Panc1 (cell line): ENCODE results near the gene FKBP7.

Experiments used
- CTCF ChIP-seq: fragments of 450-650 bp; IDR thresholded peaks from 2 replicates; pipeline ENCODE4 v1.5.1; 2017; ENCODE audit warnings: mild to moderate bottlenecking
- REST ChIP-seq, 2 experiments: IDR thresholded peaks; 2 replicates each; pipeline ENCODE4 v1.6.1; 2011 to 2012; ENCODE audit warnings: low read depth in 2 of 2, control low read depth in 1 of 2, low read length in 1 of 2, mild to moderate bottlenecking in 1 of 2, moderate library complexity in 1 of 2; ENCODE audit not compliant: insufficient read depth in 1 of 2

- TF ChIP-seq REST (IDR thresholded peaks at IDR 0.05; ENCODE audit: insufficient read depth in 1 of 2, low read depth in 2 of 2, low read length in 1 of 2) (no peak), CTCF (no peak)
Measured at GRCh38 chr2:178514664-178515063, 36.3 kb upstream of the FKBP7 start.
